ENCODE data around the gene HLA-G.

Gene HLA-G

DNA sequence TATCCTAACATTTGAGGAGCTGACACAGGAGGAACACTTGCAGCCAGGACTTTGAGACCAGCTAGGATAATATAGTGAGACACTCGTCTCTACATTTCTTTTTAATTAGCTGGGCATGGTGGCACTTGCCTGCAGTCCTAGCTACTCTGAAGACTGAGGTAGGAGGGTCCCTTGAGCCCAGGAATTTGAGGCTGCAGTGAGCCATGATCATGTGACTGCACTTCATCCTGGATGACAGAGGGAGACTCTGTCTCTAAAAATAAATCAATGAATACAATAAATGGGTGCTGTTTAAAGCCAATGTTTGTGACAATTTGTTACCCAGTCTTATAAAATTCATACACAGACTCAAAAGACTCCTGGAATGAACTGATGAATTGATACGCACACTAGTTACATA, 1.8 kb upstream of the HLA-G start:
- TF ChIP-seq SIN3A (IDR thresholded peaks at IDR 0.05; ENCODE audit: borderline replicate concordance, insufficient read depth, low read length) (no peak), POLR2AphosphoS5 (IDR thresholded peaks at IDR 0.05; ENCODE audit: low read depth, low read length) (no peak)

DNA sequence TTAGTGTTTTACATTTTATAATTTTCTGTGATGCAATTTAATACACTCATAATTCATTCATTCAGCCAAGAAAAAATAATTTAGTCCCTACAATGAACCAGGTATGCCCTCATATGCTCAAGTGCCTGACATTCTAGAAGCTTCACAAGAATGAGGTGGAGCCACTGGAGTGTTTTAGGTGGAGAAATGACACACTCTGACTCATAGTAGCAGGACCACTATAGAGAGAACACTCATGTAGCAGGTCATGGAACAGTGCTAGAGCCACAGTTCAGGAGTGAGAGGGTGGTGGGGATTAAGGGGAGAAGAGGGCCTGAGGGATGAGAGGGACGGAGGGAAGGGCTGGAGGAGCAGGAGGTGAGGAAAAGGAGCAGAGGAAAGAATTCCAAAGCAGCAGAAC, 1.4 kb upstream of the HLA-G start:
- TF ChIP-seq POLR2AphosphoS5 (IDR thresholded peaks at IDR 0.05; ENCODE audit: low read depth, low read length) (no peak), TAF1 (IDR thresholded peaks at IDR 0.05; ENCODE audit: borderline replicate concordance, insufficient read depth, low read length) (no peak), SIN3A (IDR thresholded peaks at IDR 0.05; ENCODE audit: borderline replicate concordance, insufficient read depth, low read length) (no peak)

DNA sequence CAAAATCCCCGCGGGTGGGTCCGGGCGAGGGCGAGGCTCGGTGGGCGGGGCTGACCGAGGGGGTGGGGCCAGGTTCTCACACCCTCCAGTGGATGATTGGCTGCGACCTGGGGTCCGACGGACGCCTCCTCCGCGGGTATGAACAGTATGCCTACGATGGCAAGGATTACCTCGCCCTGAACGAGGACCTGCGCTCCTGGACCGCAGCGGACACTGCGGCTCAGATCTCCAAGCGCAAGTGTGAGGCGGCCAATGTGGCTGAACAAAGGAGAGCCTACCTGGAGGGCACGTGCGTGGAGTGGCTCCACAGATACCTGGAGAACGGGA, 809 bp downstream of the HLA-G start:
- TF ChIP-seq TAF1 (IDR thresholded peaks at IDR 0.05; ENCODE audit: borderline replicate concordance, insufficient read depth, low read length) (no peak), FOXP2 (optimal IDR thresholded peaks at IDR 0.05; ENCODE audit: borderline replicate concordance, extremely low read depth, extremely low read length, insufficient read depth) (no peak), POLR2AphosphoS5 (IDR thresholded peaks at IDR 0.05; ENCODE audit: low read depth, low read length) (no peak)

DNA sequence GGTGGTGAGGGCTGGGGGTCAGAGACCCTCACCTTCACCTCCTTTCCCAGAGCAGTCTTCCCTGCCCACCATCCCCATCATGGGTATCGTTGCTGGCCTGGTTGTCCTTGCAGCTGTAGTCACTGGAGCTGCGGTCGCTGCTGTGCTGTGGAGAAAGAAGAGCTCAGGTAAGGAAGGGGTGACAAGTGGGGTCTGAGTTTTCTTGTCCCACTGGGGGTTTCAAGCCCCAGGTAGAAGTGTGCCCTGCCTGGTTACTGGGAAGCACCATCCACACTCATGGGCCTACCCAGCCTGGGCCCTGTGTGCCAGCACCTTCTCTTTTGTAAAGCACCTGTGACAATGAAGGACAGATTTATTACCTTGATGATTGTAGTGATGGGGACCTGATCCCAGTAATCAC, 2.1 kb downstream of the HLA-G start:
- TF ChIP-seq FOXP2 (optimal IDR thresholded peaks at IDR 0.05; ENCODE audit: borderline replicate concordance, extremely low read depth, extremely low read length, insufficient read depth) = no peak
- TF ChIP-seq TAF1 (IDR thresholded peaks at IDR 0.05; ENCODE audit: borderline replicate concordance, insufficient read depth, low read length) = no peak
- TF ChIP-seq, protein P1, sequence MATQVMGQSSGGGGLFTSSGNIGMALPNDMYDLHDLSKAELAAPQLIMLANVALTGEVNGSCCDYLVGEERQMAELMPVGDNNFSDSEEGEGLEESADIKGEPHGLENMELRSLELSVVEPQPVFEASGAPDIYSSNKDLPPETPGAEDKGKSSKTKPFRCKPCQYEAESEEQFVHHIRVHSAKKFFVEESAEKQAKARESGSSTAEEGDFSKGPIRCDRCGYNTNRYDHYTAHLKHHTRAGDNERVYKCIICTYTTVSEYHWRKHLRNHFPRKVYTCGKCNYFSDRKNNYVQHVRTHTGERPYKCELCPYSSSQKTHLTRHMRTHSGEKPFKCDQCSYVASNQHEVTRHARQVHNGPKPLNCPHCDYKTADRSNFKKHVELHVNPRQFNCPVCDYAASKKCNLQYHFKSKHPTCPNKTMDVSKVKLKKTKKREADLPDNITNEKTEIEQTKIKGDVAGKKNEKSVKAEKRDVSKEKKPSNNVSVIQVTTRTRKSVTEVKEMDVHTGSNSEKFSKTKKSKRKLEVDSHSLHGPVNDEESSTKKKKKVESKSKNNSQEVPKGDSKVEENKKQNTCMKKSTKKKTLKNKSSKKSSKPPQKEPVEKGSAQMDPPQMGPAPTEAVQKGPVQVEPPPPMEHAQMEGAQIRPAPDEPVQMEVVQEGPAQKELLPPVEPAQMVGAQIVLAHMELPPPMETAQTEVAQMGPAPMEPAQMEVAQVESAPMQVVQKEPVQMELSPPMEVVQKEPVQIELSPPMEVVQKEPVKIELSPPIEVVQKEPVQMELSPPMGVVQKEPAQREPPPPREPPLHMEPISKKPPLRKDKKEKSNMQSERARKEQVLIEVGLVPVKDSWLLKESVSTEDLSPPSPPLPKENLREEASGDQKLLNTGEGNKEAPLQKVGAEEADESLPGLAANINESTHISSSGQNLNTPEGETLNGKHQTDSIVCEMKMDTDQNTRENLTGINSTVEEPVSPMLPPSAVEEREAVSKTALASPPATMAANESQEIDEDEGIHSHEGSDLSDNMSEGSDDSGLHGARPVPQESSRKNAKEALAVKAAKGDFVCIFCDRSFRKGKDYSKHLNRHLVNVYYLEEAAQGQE (IDR thresholded peaks at IDR 0.05; ENCODE audit: insufficient read depth in 1 of 2, low read depth in 2 of 2, low read length in 2 of 2) = no peak
- TF ChIP-seq POLR2AphosphoS5 (IDR thresholded peaks at IDR 0.05; ENCODE audit: low read depth, low read length) = no peak
- no peak for TF ChIP-seq SIN3A (IDR thresholded peaks at IDR 0.05; ENCODE audit: borderline replicate concordance, insufficient read depth, low read length)

DNA sequence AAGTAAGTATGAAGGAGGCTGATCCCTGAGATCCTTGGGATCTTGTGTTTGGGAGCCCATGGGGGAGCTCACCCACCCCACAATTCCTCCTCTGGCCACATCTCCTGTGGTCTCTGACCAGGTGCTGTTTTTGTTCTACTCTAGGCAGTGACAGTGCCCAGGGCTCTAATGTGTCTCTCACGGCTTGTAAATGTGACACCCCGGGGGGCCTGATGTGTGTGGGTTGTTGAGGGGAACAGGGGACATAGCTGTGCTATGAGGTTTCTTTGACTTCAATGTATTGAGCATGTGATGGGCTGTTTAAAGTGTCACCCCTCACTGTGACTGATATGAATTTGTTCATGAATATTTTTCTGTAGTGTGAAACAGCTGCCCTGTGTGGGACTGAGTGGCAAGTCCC, 2.8 kb downstream of the HLA-G start:
- TF ChIP-seq SIN3A (IDR thresholded peaks at IDR 0.05; ENCODE audit: borderline replicate concordance, insufficient read depth, low read length) = no peak
- TF ChIP-seq FOXP2 (optimal IDR thresholded peaks at IDR 0.05; ENCODE audit: borderline replicate concordance, extremely low read depth, extremely low read length, insufficient read depth) = no peak

DNA sequence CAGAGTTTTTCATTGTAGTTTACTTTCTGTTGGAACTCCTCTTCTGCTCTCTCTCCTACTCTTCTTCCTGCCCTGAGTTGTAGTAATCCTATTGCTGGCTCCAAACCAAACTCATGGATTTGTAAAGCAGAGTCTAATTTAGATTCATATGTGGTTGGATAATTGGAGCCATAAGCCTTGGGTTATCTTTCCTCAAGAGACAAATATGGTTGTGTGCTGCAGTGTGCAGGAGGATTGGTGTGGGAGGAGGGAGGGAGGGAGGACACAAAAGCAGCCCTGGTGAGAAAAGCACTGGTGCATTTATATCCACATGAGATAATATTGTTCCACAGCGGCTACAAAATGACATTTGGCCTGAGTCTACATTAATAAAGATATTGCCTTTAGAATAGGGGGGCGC, 4.2 kb downstream of the HLA-G start:
- TF ChIP-seq SIN3A (IDR thresholded peaks at IDR 0.05; ENCODE audit: borderline replicate concordance, insufficient read depth, low read length) (no peak), POLR2AphosphoS5 (IDR thresholded peaks at IDR 0.05; ENCODE audit: low read depth, low read length) (no peak), TAF1 (IDR thresholded peaks at IDR 0.05; ENCODE audit: borderline replicate concordance, insufficient read depth, low read length) (no peak), FOXP2 (optimal IDR thresholded peaks at IDR 0.05; ENCODE audit: borderline replicate concordance, extremely low read depth, extremely low read length, insufficient read depth) (no peak)

DNA sequence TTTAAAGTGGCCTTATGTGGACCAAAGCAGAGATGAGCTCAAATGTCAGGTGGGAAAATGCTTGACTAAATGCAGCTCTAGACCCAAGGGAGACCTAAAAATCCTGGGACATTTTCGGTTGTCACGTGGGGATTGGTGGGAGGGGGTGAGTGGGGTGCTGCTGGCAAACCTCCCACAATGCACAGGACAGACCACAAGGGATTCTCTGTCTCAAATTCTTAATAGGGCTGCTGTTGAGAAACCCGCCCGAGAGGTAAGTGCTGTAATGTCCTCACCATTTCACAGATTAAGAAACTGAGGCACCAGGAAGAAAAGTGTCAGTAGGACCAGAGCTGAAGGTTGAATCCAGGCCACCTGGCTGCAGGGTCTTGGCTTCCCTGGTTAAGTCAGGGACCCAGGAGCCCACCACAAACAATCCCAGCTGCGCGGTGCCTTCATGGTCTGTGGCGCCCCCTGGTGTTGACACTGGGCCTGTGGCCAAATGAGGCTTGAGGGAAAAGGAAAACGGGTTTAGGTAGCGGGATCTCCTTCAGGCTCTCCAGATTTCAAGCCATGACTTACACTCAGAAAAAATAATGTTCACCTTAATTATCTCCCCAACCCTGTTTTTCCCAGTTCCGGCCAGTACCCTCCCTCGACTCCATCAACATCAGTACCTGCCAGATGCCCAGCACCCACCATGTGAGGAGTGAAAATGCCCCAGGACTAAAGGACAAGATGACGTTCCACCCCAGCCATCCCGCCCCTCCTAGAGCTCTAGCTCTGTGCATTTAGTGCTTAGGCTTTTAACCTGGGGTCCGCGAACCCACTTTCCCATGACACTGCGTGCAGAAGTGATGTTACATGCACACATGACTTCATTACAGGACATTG, 7.2 kb downstream of the HLA-G start:
- TF ChIP-seq FOXP2 (optimal IDR thresholded peaks at IDR 0.05; ENCODE audit: borderline replicate concordance, extremely low read depth, extremely low read length, insufficient read depth) (no peak), SIN3A (IDR thresholded peaks at IDR 0.05; ENCODE audit: borderline replicate concordance, insufficient read depth, low read length) (no peak), TAF1 (IDR thresholded peaks at IDR 0.05; ENCODE audit: borderline replicate concordance, insufficient read depth, low read length) (no peak), POLR2AphosphoS5 (IDR thresholded peaks at IDR 0.05; ENCODE audit: low read depth, low read length) (no peak)
- TF ChIP-seq, protein P1 (IDR thresholded peaks at IDR 0.05; ENCODE audit: insufficient read depth in 1 of 2, low read depth in 2 of 2, low read length in 2 of 2) = no peak

DNA sequence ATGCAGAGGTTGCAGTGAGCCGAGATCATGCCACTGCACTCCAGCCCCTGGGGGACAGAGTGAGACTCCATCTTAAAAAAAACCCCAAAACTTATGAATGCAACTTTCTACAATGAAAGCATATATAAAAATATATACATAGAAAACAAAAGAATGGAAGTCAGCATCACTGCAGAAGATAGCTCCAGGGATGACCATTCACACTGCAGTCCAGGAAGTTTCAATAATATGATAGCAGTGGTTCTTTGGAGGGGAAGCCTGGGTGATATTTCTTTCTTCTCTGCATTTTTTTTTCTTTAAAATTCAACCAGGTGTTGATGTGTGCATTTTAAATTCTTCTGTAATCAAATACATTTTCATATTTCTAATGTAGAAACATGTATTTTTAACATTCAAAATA, 12.3 kb downstream of the HLA-G start:
- no peak for TF ChIP-seq FOXP2 (optimal IDR thresholded peaks at IDR 0.05; ENCODE audit: borderline replicate concordance, extremely low read depth, extremely low read length, insufficient read depth)
- no peak for TF ChIP-seq TAF1 (IDR thresholded peaks at IDR 0.05; ENCODE audit: borderline replicate concordance, insufficient read depth, low read length)
- TF ChIP-seq, protein P1 (IDR thresholded peaks at IDR 0.05; ENCODE audit: insufficient read depth in 1 of 2, low read depth in 2 of 2, low read length in 2 of 2) = peak in 1 of 2 experiments; percentile 82; a peak in 2 of 4 replicates

All from PFSK-1 (cell line).